C4-2B (cell line): Measurements from ENCODE around the gene MN1.
"Not testable (repeated sequence)": the region's sequence is repeated elsewhere in the genome, so short reads cannot be mapped to it uniquely, and the experiment has no call there.

ENCODE experiments used
- H3K27ac ChIP-seq: fragments of 450-650 bp; 2 replicates; pipeline ENCODE4 v1.5.1; 2017
- ZFX ChIP-seq: fragments of 450-650 bp; IDR thresholded peaks from 2 replicates; pipeline ENCODE4 v1.6.1; 2017
- TF ChIP-seq, protein P1 (sequence below): fragments of 450-650 bp; conservative IDR thresholded peaks from 2 replicates; pipeline ENCODE4 v1.5.1; 2017; ENCODE audit warnings: mild to moderate bottlenecking

Gene MN1

DNA sequence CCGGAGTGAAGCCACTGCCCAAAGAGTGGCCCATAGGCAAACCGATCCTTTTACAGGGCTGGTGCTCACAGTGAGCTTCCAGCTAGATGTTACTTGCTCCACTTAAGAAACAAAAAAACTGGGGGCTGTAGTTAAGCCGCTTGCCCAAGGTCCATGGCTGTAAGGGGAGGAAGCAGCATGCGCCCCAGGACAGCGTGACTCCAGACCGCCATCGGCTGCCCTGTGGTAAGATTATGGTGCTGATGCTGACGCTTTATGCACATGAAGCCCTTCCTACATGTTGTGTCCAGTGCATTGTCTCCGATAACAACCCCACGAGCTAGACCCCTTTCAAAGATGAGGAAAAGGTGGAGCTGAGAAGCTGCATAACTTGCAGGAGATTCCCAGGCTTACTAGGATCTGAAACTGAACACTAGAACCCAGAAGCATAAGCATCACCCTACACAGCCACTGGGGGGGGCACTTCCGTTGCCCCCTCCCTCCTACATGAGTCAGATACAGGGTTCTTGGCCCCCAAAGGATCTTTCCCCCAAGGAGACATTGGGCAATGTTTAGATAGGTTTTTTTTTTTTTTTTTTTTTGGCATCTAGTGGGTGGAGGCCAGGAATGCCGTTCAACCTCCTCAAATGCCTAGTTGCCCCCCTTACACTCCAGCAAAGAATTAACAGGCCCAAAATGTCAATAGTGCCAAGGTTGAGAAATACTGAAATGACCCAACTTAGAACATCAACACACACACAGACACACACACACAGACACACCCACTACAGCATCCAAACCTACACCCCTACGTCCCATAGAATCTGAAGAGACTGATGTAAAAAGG, 53.9 kb downstream of the MN1 start:
- no peak overlapping the region for H3K27ac ChIP-seq
- TF ChIP-seq, protein P1, sequence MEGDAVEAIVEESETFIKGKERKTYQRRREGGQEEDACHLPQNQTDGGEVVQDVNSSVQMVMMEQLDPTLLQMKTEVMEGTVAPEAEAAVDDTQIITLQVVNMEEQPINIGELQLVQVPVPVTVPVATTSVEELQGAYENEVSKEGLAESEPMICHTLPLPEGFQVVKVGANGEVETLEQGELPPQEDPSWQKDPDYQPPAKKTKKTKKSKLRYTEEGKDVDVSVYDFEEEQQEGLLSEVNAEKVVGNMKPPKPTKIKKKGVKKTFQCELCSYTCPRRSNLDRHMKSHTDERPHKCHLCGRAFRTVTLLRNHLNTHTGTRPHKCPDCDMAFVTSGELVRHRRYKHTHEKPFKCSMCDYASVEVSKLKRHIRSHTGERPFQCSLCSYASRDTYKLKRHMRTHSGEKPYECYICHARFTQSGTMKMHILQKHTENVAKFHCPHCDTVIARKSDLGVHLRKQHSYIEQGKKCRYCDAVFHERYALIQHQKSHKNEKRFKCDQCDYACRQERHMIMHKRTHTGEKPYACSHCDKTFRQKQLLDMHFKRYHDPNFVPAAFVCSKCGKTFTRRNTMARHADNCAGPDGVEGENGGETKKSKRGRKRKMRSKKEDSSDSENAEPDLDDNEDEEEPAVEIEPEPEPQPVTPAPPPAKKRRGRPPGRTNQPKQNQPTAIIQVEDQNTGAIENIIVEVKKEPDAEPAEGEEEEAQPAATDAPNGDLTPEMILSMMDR, result no peak; the same call in 1 of the 2 replicates
- no peak for TF ChIP-seq ZFX

DNA sequence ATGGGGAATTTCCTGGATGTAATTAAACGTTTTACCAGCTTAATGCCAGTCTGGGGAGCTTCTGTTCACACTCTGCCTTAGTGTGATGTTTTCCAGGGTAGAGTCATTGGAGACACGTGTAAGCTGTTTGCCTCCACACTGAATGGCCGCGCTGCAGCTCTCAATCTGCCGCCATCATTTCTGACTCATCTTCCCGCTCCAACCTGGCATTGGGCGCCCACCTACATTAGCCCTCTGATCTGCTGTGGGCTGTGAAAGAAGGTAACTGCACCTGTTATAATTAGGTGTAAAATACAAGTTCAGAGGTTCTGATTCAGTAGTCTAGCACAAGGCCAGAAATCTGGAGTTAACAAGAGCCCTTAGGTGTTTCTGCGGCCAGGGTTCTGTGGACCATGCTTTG, 54.6 kb downstream of the MN1 start:
- H3K27ac ChIP-seq, result no peak overlapping the region
- TF ChIP-seq, protein P1, result no peak
- TF ChIP-seq ZFX, result no peak

DNA sequence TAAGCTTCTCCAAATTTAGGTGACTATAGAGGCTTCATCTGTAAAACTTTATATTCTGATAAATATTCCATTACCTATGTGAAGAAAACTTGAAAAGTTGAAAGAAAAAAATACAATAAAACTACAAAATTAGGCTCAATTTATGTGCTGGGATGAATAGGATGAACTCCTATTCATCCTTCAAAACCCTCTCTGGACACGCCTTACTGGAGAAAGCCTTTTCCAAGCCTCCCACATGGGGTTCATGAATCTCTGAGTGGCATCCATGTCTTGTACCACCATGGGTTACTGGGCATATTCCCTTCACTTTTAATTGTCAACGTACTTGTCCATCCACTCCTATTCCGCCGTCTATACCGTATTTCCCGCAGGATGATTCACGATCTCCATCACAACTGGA, 55.7 kb downstream of the MN1 start:
- TF ChIP-seq, protein P1, result no peak
- TF ChIP-seq ZFX, result no peak
- no peak overlapping the region for H3K27ac ChIP-seq

DNA sequence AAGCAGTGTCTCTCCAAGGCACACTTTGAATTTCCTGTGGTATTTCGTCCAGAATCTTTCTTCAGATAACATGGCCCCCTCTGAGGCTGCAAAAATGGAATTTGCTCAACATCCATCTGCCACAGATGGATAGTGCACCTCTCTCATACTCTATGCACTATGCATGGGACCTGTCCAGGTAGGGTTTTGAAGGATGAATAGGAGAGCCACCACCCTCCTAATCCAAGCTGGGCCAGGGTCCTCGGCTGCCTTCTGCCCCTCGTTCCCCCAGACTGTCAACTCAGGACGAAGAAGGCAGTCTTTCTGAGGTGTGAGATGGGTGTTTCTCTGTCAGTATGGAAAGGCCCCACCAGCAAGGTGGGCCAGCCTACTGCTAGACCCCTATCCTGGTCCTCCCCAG, 56.4 kb downstream of the MN1 start:
- TF ChIP-seq, protein P1, result no peak
- no peak for TF ChIP-seq ZFX

DNA sequence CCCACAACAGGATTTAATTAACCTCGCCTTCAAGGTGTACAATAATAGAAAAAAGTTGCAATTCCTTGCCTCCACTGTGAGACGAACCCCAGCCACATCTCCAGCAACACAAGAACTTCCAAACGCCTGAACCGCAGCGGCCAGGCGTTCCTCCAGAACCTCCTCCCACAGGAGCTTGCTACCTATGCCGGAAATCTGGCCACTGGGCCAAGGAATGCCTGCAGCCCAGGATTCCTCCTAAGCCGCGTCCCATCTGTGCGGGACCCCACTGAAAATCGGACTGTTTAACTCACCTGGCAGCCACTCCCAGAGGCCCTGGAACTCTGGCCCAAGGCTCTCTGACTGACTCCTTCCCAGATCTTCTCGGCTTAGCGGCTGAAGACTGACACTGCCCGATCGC, 57.5 kb downstream of the MN1 start:
- H3K27ac ChIP-seq, result not testable (repeated sequence)

More for the DNA sequence above, 56.4 kb downstream of the MN1 start:
- no peak overlapping the region for H3K27ac ChIP-seq

DNA sequence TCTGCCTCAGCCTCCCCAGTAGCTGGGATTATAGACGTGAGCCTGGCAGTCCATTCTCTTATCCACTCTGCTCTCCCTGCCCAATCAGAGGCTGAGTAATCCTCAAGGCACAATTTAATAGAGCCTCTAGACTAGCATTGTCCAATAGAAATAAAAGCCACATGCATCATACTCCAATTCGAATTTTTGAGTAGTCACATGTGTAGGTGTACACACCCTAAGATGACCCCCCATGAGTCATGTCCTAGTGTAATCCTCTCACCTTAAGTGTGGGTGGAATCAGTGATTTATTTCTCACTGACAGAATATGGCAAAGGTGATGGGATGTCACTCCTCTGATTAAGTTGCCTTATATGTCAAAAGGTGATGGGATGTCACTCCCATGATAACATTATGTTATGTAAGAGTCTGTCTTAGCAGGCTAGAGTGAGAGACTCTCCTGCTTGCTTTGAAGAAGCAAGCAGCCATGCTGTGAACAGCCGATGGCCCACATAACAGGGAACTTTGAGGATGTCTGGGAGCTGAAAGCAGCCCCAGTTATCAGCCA, 61.3 kb downstream of the MN1 start:
- no peak overlapping the region for H3K27ac ChIP-seq

DNA sequence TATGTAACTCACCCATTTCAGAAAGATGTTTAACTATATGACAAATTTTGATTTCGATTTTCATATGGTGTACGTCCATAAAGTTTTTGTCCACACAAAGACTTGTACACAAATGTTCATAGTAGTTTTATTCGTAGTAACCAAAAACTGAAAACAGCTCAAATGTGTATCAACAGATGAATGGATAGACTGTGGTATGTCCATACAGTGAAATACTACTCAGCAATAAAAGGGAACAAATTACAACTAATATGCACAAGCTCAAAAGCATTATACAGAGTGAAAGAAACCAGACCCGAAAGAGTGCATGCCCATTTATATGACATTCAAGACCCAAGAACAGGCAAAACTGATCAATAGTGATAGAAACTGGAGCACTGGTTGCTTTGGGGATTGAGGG, 64.0 kb downstream of the MN1 start:
- no peak for TF ChIP-seq ZFX
- TF ChIP-seq, protein P1, result no peak
- no peak overlapping the region for H3K27ac ChIP-seq

More for the DNA sequence above, 61.3 kb downstream of the MN1 start:
- TF ChIP-seq ZFX, result no peak
- TF ChIP-seq, protein P1, result no peak

DNA sequence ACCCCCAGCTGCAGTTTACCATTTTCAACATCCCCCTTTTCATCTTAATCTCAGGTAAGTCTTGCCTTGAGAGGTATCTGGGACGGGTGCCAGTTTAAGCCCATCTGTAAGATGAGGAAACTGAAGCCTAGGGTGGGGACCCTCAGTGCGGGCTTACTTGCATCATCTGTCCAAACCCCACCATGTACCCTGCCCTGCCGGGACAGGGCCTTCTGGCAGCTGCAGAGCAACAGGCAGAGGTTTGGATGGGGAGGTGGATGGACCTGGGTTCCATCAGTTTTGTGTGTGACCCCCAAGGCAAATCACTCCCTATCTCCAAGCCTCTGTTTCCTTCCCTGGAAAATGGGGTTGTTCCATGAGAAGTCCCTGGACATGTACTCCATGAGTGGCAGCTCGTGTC, 67.5 kb downstream of the MN1 start:
- H3K27ac ChIP-seq, result no peak overlapping the region
- TF ChIP-seq ZFX, result no peak
- TF ChIP-seq, protein P1, result no peak
